AG04449 (cell line): ENCODE data around the gene TMEM258.

Experiments
- CTCF ChIA-PET: fragments of 350-600 bp; formaldehyde crosslinking; extraction: SDS; loops from one replicate; lab custom pipeline; 2021; ENCODE audit warnings: antibody characterized with exemption; lab: Yijun Ruan, JAX
- POLR2A ChIA-PET: fragments of 400-600, 350-600 bp; formaldehyde crosslinking; extraction: SDS; loops from one replicate; lab custom pipeline; 2020; ENCODE audit warnings: antibody characterized with exemption, inconsistent platforms; lab: Yijun Ruan, JAX
- DNase-seq: peaks from one replicate; pipeline ENCODE4 v3.0.0-alpha.2; 2010; ENCODE audit warnings: low read depth, low spot score
- H3K4me3 ChIP-seq: 2 replicates; pipeline ENCODE4 v1.5.1; 2011; ENCODE audit warnings: low read depth, mild to moderate bottlenecking, control low read depth, low read length
- TF ChIP-seq, protein P1 (sequence below): IDR thresholded peaks from one replicate; pipeline ENCODE4 v1.5.1; 2011; ENCODE audit warnings: mild to moderate bottlenecking, moderate library complexity, low read length, control low read depth, inconsistent platforms; ENCODE audit not compliant: insufficient read depth; ENCODE audit errors: missing control alignments

The TMEM258 gene

DNA sequence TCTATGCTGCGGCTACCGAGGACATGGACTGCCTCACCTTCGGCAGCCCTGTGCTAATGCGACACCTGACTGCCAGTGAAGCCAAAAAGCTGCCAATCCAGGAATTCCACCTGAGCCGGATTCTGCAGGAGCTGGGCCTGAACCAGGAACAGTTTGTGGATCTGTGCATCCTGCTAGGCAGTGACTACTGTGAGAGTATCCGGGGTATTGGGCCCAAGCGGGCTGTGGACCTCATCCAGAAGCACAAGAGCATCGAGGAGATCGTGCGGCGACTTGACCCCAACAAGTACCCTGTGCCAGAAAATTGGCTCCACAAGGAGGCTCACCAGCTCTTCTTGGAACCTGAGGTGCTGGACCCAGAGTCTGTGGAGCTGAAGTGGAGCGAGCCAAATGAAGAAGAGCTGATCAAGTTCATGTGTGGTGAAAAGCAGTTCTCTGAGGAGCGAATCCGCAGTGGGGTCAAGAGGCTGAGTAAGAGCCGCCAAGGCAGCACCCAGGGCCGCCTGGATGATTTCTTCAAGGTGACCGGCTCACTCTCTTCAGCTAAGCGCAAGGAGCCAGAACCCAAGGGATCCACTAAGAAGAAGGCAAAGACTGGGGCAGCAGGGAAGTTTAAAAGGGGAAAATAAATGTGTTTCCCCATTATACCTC lies 3.6 kb upstream of the TMEM258 start:
- CTCF ChIA-PET, result interaction anchor here (1.0 to 14.8 kb wide), 29 partner anchors 8 to 587 kb away, joined by 3 to 297 read pairs (median 9); partner anchors contain the start of genes BEST1, FADS1, FADS2 and FADS3
- POLR2A ChIA-PET, result interaction anchor here (1.0 kb wide), 1 partner anchor 19 kb away, joined by 3 read pairs; no protein-coding TSS in a partner anchor

DNA sequence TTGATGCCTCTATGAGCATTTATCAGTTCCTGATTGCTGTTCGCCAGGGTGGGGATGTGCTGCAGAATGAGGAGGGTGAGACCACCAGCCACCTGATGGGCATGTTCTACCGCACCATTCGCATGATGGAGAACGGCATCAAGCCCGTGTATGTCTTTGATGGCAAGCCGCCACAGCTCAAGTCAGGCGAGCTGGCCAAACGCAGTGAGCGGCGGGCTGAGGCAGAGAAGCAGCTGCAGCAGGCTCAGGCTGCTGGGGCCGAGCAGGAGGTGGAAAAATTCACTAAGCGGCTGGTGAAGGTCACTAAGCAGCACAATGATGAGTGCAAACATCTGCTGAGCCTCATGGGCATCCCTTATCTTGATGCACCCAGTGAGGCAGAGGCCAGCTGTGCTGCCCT lies 3.1 kb upstream of the TMEM258 start:
- ChIA-PET POLR2A (interaction anchor here (1.0 kb wide), 1 partner anchor 20 kb away, joined by 3 read pairs; no protein-coding TSS in a partner anchor), CTCF (interaction anchor here (1.3 to 14.8 kb wide), 12 partner anchors 8 to 329 kb away, joined by 4 to 297 read pairs (median 48); partner anchors contain the start of genes BEST1, FADS1, FADS2 and INCENP)
- no peak overlapping the region for H3K4me3 ChIP-seq
- TF ChIP-seq, protein P1, sequence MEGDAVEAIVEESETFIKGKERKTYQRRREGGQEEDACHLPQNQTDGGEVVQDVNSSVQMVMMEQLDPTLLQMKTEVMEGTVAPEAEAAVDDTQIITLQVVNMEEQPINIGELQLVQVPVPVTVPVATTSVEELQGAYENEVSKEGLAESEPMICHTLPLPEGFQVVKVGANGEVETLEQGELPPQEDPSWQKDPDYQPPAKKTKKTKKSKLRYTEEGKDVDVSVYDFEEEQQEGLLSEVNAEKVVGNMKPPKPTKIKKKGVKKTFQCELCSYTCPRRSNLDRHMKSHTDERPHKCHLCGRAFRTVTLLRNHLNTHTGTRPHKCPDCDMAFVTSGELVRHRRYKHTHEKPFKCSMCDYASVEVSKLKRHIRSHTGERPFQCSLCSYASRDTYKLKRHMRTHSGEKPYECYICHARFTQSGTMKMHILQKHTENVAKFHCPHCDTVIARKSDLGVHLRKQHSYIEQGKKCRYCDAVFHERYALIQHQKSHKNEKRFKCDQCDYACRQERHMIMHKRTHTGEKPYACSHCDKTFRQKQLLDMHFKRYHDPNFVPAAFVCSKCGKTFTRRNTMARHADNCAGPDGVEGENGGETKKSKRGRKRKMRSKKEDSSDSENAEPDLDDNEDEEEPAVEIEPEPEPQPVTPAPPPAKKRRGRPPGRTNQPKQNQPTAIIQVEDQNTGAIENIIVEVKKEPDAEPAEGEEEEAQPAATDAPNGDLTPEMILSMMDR, result no peak
- DNase-seq, result no peak

More for the DNA sequence above, 3.6 kb upstream of the TMEM258 start:
- no peak overlapping the region for H3K4me3 ChIP-seq
- TF ChIP-seq, protein P1, result no peak
- no peak for DNase-seq

DNA sequence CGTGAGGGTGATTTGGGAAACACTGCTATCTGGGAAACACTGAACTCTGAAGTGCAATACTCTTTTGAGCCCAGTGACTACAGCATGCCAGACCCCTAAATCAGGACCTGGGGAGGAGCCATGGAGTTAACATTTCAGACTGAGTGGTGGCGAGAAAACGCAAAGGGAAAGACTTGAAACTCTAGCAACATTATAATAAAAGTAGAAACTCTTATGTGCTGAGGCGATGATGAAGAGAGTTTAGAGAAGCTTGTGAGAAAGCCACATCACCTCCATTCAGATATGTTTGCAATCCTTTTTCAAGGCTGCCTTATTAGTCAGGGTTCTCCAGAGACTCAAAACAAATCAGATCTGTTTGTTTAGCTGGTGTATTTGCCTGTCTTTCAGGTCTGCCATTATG lies 2.2 kb upstream of the TMEM258 start:
- DNase-seq, result no peak
- POLR2A ChIA-PET, result no interaction called here
- TF ChIP-seq, protein P1, result no peak
- H3K4me3 ChIP-seq, result no peak overlapping the region
- CTCF ChIA-PET, result interaction anchor here (0.7 to 14.8 kb wide), 12 partner anchors 9 to 316 kb away, joined by 3 to 297 read pairs (median 4); partner anchors contain the start of genes BEST1 and FADS2

DNA sequence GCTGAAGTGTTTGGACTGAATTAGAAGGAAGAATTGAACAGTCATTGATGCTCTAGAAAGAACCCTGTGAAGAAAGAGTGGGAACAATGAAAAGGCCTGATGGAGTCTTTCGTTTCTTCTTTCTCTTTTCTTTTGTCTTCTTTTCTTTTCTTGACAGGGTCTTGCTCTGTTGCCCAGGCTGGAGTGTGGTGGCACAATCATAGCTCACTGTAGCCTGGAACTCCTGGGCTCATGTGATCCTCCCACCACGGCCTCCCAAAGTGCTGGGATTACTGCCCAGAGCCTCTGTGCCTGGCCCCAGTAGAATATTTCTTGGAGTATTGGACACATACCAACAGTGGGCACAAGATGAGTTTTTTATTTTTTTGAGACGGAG lies 1.4 kb upstream of the TMEM258 start:
- DNase-seq, result no peak
- POLR2A ChIA-PET, result no interaction called here
- CTCF ChIA-PET, result interaction anchor here (1.0 to 14.8 kb wide), 11 partner anchors 10 to 517 kb away, joined by 3 to 297 read pairs (median 5); partner anchors contain the start of gene BEST1
- TF ChIP-seq, protein P1, result no peak
- H3K4me3 ChIP-seq, result peak overlapping the region; percentile 98

DNA sequence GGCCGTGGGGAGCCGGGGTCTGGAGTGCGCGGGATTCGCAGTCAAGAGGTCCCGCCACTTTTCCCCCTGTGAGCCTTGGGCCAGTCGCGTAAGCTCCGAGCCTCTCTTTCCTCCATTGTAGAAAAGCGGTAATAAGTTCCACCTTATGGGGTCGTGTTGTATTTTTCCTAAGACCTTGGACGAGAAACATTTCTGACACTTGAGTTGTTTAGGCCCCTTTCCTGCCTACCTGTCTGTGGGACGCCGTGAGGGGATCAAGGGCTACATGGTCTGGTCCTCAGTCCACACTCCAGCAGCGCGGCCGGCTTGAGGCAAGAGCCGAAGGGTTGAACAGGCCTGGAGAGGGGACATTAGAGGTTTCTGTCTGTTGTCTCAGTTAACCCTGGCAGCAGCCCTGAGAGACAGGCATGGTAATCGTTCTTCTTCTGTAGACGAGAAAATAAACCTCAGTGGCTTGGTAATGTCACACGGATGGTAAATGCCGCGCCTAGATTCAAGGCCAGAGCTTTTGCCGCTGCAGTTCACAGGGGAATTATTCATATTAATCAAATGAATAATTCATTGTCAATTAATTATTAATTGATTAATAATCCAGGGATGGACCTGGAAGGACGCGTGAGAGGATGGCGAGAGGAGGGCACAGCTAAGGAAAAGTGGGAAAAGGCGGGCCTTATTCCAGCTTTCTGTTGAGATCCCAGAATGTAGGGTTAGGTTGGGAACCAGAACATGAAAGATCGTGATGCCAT lies 857 bp upstream of the TMEM258 start:
- peak overlapping the region; percentile 98 for H3K4me3 ChIP-seq
- POLR2A ChIA-PET, result interaction anchor here (1.0 to 2.3 kb wide), 2 partner anchors 22 to 37 kb away, joined by 4 to 10 read pairs; no protein-coding TSS in a partner anchor
- TF ChIP-seq, protein P1, result no peak
- DNase-seq, result no peak
- CTCF ChIA-PET, result interaction anchor here (0.6 to 14.8 kb wide), 12 partner anchors 10 to 517 kb away, joined by 3 to 297 read pairs (median 4); partner anchors contain the start of gene BEST1
